Gastroesophageal sphincter (tissue), 4 donors: Measurements from ENCODE around the gene HUNK. TPM values are rescaled to one million over a fixed set of nuclear protein-coding genes. Genes with fewer than 3 reads are reported as not detected.
A peak's percentile ranks its signal among the peaks of the same experiment; 100 is the strongest.

Source experiments
- ATAC-seq: fragments of 150-250 bp; one replicate; pipeline ENCODE4 v1.9.1; 2016; ENCODE audit warnings: mild to moderate bottlenecking, moderate library complexity
- H3K27ac ChIP-seq, 4 donors: fragments of 200-600 bp; sonication (generic) in 3 of 4; 1 replicate in 3 of 4; 2 replicates in 1 of 4; pipeline ENCODE4 v1.5.1; 2016 to 2019
- H3K27me3 ChIP-seq: fragments of 200-600 bp; sonication (generic); one replicate; pipeline ENCODE4 v1.5.1; 2019
- H3K36me3 ChIP-seq, 2 donors: fragments of 200-600 bp; sonication (generic); one replicate each; pipeline ENCODE4 v1.5.1; 2019; ENCODE audit warnings: control low read depth in 1 of 2
- H3K4me1 ChIP-seq, 3 donors: fragments of 200-600 bp; sonication (generic); 1 replicate in 2 of 3; 2 replicates in 1 of 3; pipeline ENCODE4 v1.5.1; 2016 to 2019; ENCODE audit warnings: control low read depth in 2 of 3
- H3K4me3 ChIP-seq, 2 donors: fragments of 200-600 bp; sonication (generic); one replicate each; pipeline ENCODE4 v1.5.1; 2019; ENCODE audit warnings: mild to moderate bottlenecking in 1 of 2, moderate library complexity in 1 of 2
- H3K9me3 ChIP-seq, 3 donors: fragments of 200-600 bp; sonication (generic); one replicate each; pipeline ENCODE4 v1.5.1; 2017 to 2019; ENCODE audit warnings: control low read depth in 2 of 3
- CTCF ChIP-seq, 4 experiments: fragments of 200-600 bp in 2 of 4; fragments of 450-650 bp in 2 of 4; sonication (generic) in 1 of 4; IDR thresholded peaks; one replicate each; pipeline ENCODE4 v1.5.1; 2017 to 2019; ENCODE audit warnings: antibody characterized with exemption in 4 of 4, mild to moderate bottlenecking in 2 of 4, moderate library complexity in 2 of 4
- EP300 ChIP-seq: sonication (generic); formaldehyde crosslinking; IDR thresholded peaks from one replicate; pipeline ENCODE4 v1.6.1; 2017; ENCODE audit warnings: antibody characterized with exemption, mild to moderate bottlenecking
- POLR2A ChIP-seq, 2 donors: fragments of 450-650 bp; IDR thresholded peaks; one replicate each; pipeline ENCODE4 v1.6.1; 2017; ENCODE audit warnings: antibody characterized with exemption in 2 of 2, mild to moderate bottlenecking in 2 of 2, moderate library complexity in 1 of 2
- POLR2AphosphoS5 ChIP-seq: sonication (generic); formaldehyde crosslinking; IDR thresholded peaks from one replicate; pipeline ENCODE4 v1.6.1; 2017; ENCODE audit warnings: antibody characterized with exemption
- WGBS, 2 donors: methylation state at CpG; one replicate each; pipeline ENCODE4 v1.1.5; 2018; ENCODE audit warnings: low coverage in 1 of 2; 5-methylcytosine and 5-hydroxymethylcytosine counted together
- total RNA-seq, 4 donors: library from RNA; depleted of rRNA; stranded (reverse); fragments of >200 nt; gene quantifications; one replicate each; pipeline ENCODE4 v1.1.0, GENCODE V29; 2016

The HUNK gene
- total RNA-seq, 4 donors from 2014 or later, result 0.47 to 1.7 (median 0.81) TPM

DNA sequence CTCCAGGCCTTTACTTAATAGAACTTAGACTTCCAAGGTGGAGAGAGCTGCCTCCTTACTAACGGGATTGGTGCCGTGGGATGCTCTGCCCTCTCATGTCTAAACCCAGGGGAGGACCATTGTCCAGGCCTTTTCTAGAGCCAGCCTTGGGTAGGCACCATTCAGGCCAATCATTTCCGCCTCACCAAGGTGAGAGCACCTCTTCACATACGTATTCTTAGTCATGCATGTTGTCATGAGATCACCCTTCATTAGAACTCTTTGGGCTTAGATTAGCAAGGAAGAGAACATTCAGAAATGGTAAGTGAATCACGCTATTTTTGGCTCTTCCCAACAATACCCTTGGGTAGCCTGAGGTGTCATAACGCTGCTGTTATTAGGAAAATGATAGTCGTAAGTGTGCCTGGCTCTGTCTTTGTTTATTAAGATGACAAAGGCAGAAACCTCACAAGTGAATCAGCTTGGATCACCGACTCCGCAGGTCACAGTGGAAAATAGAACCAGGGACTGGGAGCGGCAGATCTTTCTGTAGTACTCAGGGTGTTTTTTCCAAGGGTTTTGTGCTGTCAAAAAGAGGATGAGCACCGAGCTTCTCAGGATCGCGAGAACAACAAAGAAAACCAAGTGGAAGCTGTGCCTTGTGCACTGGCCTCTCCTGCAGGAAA is 55.0 kb downstream of the HUNK start:
- peak; percentile 71 for ATAC-seq
- no peaks in the 10 kb centered on the region for H3K36me3 ChIP-seq
- TF ChIP-seq EP300, result no peak
- no peak for TF ChIP-seq CTCF (IDR thresholded peaks at IDR 0.05)
- no peak for TF ChIP-seq POLR2A (IDR thresholded peaks at IDR 0.05)
- no peak for TF ChIP-seq POLR2AphosphoS5
- WGBS, 2 donors, result 38 to 49% methylated on average over 11 to 13 of the region's 13 CpGs
- no peak overlapping the region for H3K4me3 ChIP-seq
- H3K9me3 ChIP-seq, result no peaks in the 10 kb centered on the region
- no peaks in the 10 kb centered on the region for H3K27me3 ChIP-seq
- H3K27ac ChIP-seq, result peak overlapping the region in 1 of 4 donors; percentile 24
- no peaks in the 10 kb centered on the region for H3K4me1 ChIP-seq

DNA sequence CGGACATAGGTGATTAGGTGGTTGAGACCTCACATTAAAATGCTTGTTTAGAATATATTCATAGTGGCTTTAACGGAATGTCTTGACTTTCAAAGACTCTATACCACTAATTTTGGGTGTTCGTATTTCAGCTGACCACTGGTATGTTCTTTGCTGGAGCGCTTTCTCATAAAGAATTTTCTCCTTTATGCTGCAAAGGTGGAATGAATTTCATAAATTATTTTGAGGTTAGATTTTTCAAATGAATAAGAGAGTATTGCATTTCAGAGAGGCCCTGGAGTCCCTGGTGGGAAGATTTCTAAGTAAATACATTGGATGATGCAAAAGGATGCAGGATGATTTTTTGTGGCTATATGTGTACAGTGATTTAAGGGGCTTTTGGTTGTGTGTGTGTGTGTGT is 55.8 kb downstream of the HUNK start:
- WGBS, 2 donors, result 94 to 97% methylated on average over 3 to 4 of the region's 4 CpGs
- no peak overlapping the region for H3K4me3 ChIP-seq
- no peaks in the 10 kb centered on the region for H3K4me1 ChIP-seq
- TF ChIP-seq CTCF (IDR thresholded peaks at IDR 0.05), result no peak
- no peak for TF ChIP-seq POLR2AphosphoS5
- TF ChIP-seq POLR2A (IDR thresholded peaks at IDR 0.05), result no peak
- TF ChIP-seq EP300, result no peak
- ATAC-seq, result no peak
- no peak overlapping the region for H3K27ac ChIP-seq
- no peaks in the 10 kb centered on the region for H3K27me3 ChIP-seq
- no peaks in the 10 kb centered on the region for H3K9me3 ChIP-seq
- no peaks in the 10 kb centered on the region for H3K36me3 ChIP-seq

- WGBS, 2 donors, result 72% methylated on average over 7 of the region's 7 CpGs; no CpG with 5 or more reads in 1 of the 2 donors
- no peak for TF ChIP-seq EP300
- TF ChIP-seq POLR2A (IDR thresholded peaks at IDR 0.05), result no peak
- TF ChIP-seq POLR2AphosphoS5, result no peak
- TF ChIP-seq CTCF (IDR thresholded peaks at IDR 0.05), result no peak
- H3K9me3 ChIP-seq, result no peaks in the 10 kb centered on the region
- no peak overlapping the region for H3K27ac ChIP-seq
- H3K36me3 ChIP-seq, result no peaks in the 10 kb centered on the region
- no peak overlapping the region for H3K4me3 ChIP-seq
- ATAC-seq, result no peak
- no peaks in the 10 kb centered on the region for H3K27me3 ChIP-seq
- H3K4me1 ChIP-seq, result no peaks in the 10 kb centered on the region
These were observed 56.7 kb downstream of the HUNK start for GRCh38 chr21:31929548-31929947.

- no peaks in the 10 kb centered on the region for H3K9me3 ChIP-seq
- H3K36me3 ChIP-seq, result no peaks in the 10 kb centered on the region
- no peaks in the 10 kb centered on the region for H3K4me1 ChIP-seq
- no peak overlapping the region for H3K27ac ChIP-seq
- WGBS, 2 donors, result 90 to 94% methylated on average over 2 to 7 of the region's 7 CpGs
- H3K4me3 ChIP-seq, result no peak overlapping the region
- ATAC-seq, result no peak
- TF ChIP-seq EP300 (no peak), POLR2A (IDR thresholded peaks at IDR 0.05) (no peak), POLR2AphosphoS5 (no peak)
- H3K27me3 ChIP-seq, result no peaks in the 10 kb centered on the region
These were observed 57.2 kb downstream of the HUNK start for GRCh38 chr21:31930001-31930400.

DNA sequence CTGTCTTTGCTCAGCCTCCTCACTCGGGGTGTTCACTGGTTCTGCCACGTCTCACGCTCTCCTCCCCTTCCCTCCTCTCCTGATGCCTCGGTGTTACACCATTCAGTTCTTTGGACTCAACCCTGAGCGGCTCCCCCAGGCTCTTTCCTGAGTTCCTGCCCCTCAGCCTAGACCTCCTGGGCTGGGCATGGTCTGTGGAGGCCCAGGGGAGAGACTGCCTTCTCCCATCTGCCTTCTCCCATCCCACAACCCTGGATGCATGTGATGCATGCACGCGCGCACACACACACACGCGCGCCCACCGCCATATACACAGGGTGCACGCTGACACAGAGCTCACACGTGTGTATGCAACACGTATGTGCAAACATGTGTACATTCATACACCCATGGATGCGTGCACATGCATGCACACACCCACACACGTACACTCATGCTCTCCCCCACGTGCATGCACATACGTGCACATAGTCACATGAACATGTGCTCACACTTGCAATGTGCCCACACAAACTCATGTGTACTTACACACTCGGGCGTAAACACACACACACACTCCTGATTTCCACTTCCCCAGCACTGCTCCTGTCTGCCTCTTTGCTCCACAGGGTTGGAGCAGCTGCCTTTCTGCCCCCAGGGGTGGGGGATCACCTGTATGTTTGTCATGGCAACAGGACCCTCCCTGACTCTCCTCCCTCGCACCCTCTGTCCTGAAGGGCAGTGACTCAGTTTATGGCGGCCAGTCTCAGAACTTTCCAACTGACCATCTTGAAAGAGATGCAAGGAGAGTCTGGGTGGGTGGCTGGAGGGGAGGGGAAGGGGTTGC is 59.0 kb downstream of the HUNK start:
- WGBS, 2 donors, result 94% methylated on average over 23 of the region's 23 CpGs; no CpG with 5 or more reads in 1 of the 2 donors
- ATAC-seq, result no peak
- Histone ChIP-seq H3K9me3 (no peaks in the 10 kb centered on the region), H3K27ac (no peak overlapping the region), H3K36me3 (no peaks in the 10 kb centered on the region), H3K4me1 (no peaks in the 10 kb centered on the region), H3K4me3 (no peak overlapping the region), H3K27me3 (no peaks in the 10 kb centered on the region)
- TF ChIP-seq EP300 (no peak), CTCF (IDR thresholded peaks at IDR 0.05) (no peak), POLR2AphosphoS5 (no peak), POLR2A (IDR thresholded peaks at IDR 0.05) (no peak)
